IPS DF 6.9 (cell line): ENCODE measurements around the gene SLX4IP.

ENCODE experiments used
- DNase-seq: peaks from one replicate; pipeline ENCODE4 v3.0.0-alpha.2; 2013; ENCODE audit warnings: low read depth, low spot score
- H3K27ac ChIP-seq: one replicate; pipeline ENCODE4 v1.5.1; 2013; ENCODE audit warnings: low read length, control low read depth
- H3K27me3 ChIP-seq: 2 replicates; pipeline ENCODE4 v1.6.1; 2013; ENCODE audit warnings: mild to moderate bottlenecking, low read length; ENCODE audit not compliant: control insufficient read depth, insufficient read depth
- H3K36me3 ChIP-seq: 2 replicates; pipeline ENCODE4 v1.6.1; 2013; ENCODE audit warnings: low read length; ENCODE audit not compliant: control insufficient read depth, insufficient read depth
- H3K4me1 ChIP-seq: 2 replicates; pipeline ENCODE4 v1.6.1; 2013; ENCODE audit warnings: low read length; ENCODE audit not compliant: control insufficient read depth, insufficient read depth
- H3K4me3 ChIP-seq: 2 replicates; pipeline ENCODE4 v1.5.1; 2013; ENCODE audit warnings: mild to moderate bottlenecking, low read length
- H3K9me3 ChIP-seq: 2 replicates; pipeline ENCODE4 v1.6.1; 2013; ENCODE audit warnings: low read length, inconsistent platforms; ENCODE audit not compliant: control insufficient read depth, insufficient read depth
- WGBS: extraction: QIAGEN DNeasy Blood & Tissue Kit; methylation state at CpG from one replicate; pipeline ENCODE4 v1.1.7; 2013; ENCODE audit warnings: mixed read lengths, missing lambda C conversion rate; ENCODE audit not compliant: insufficient read length, insufficient coverage; 5-methylcytosine and 5-hydroxymethylcytosine counted together

SLX4IP gene

GRCh38 chr20:10568032-10568431, 132.9 kb downstream of the SLX4IP start:
- H3K4me1 ChIP-seq = no peaks in the 10 kb centered on the region; the same call in 1 of the 2 replicates
- H3K27me3 ChIP-seq = no peaks in the 10 kb centered on the region
- no peak for DNase-seq
- no peaks in the 10 kb centered on the region for H3K9me3 ChIP-seq
- H3K4me3 ChIP-seq = no peak overlapping the region
- H3K36me3 ChIP-seq = no peaks in the 10 kb centered on the region
- no CpG with 5 or more reads among the region's 3 CpGs for WGBS
- no peak overlapping the region for H3K27ac ChIP-seq

GRCh38 chr20:10571313-10571815, 136.3 kb downstream of the SLX4IP start:
- WGBS = no CpG with 5 or more reads among the region's 1 CpG
- no peaks in the 10 kb centered on the region for H3K36me3 ChIP-seq
- H3K27me3 ChIP-seq = no peaks in the 10 kb centered on the region
- no peaks in the 10 kb centered on the region; the same call in 1 of the 2 replicates for H3K4me1 ChIP-seq
- H3K27ac ChIP-seq = no peak overlapping the region
- H3K9me3 ChIP-seq = no peaks in the 10 kb centered on the region
- DNase-seq = no peak
- H3K4me3 ChIP-seq = no peak overlapping the region

GRCh38 chr20:10572853-10573252, 137.7 kb downstream of the SLX4IP start:
- H3K9me3 ChIP-seq = no peaks in the 10 kb centered on the region
- H3K4me1 ChIP-seq = no peaks in the 10 kb centered on the region; the same call in 1 of the 2 replicates
- WGBS = no CpG with 5 or more reads among the region's 8 CpGs
- DNase-seq = no peak
- H3K27me3 ChIP-seq = no peaks in the 10 kb centered on the region
- no peak overlapping the region for H3K4me3 ChIP-seq
- no peaks in the 10 kb centered on the region for H3K36me3 ChIP-seq
- no peak overlapping the region for H3K27ac ChIP-seq

- no peaks in the 10 kb centered on the region for H3K9me3 ChIP-seq
- no peak overlapping the region for H3K27ac ChIP-seq
- H3K4me3 ChIP-seq = no peak overlapping the region
- no peaks in the 10 kb centered on the region for H3K27me3 ChIP-seq
- H3K36me3 ChIP-seq = no peaks in the 10 kb centered on the region
- WGBS = no CpG with 5 or more reads among the region's 2 CpGs
- no peak for DNase-seq
- H3K4me1 ChIP-seq = no peaks in the 10 kb centered on the region; the same call in 1 of the 2 replicates
Measured at GRCh38 chr20:10573273-10573950, 138.3 kb downstream of the SLX4IP start.

GRCh38 chr20:10573951-10574339, 138.8 kb downstream of the SLX4IP start:
- Histone ChIP-seq H3K36me3 (no peaks in the 10 kb centered on the region), H3K27ac (no peak overlapping the region), H3K27me3 (no peaks in the 10 kb centered on the region), H3K4me3 (no peak overlapping the region), H3K9me3 (no peaks in the 10 kb centered on the region), H3K4me1 (no peaks in the 10 kb centered on the region; the same call in 1 of the 2 replicates)
- WGBS = no CpG with 5 or more reads among the region's 1 CpG
- no peak for DNase-seq

- Histone ChIP-seq H3K9me3 (no peaks in the 10 kb centered on the region), H3K4me3 (no peak overlapping the region), H3K27ac (no peak overlapping the region), H3K4me1 (no peaks in the 10 kb centered on the region), H3K27me3 (no peaks in the 10 kb centered on the region), H3K36me3 (no peaks in the 10 kb centered on the region)
- no CpG with 5 or more reads among the region's 3 CpGs for WGBS
- DNase-seq = no peak
Measured at GRCh38 chr20:10576411-10577090, 141.4 kb downstream of the SLX4IP start.

- no peaks in the 10 kb centered on the region for H3K9me3 ChIP-seq
- no peaks in the 10 kb centered on the region for H3K36me3 ChIP-seq
- no peak overlapping the region for H3K27ac ChIP-seq
- no peak for DNase-seq
- H3K4me3 ChIP-seq = no peak overlapping the region
- H3K27me3 ChIP-seq = no peaks in the 10 kb centered on the region
- H3K4me1 ChIP-seq = no peaks in the 10 kb centered on the region
- no CpG with 5 or more reads among the region's 3 CpGs for WGBS
Measured at GRCh38 chr20:10577648-10578047, 142.5 kb downstream of the SLX4IP start.

GRCh38 chr20:10578607-10579006, 143.5 kb downstream of the SLX4IP start:
- no peaks in the 10 kb centered on the region for H3K36me3 ChIP-seq
- H3K27ac ChIP-seq = no peak overlapping the region
- H3K4me3 ChIP-seq = no peak overlapping the region
- H3K4me1 ChIP-seq = no peaks in the 10 kb centered on the region
- DNase-seq = no peak
- H3K27me3 ChIP-seq = no peaks in the 10 kb centered on the region
- no CpG with 5 or more reads among the region's 2 CpGs for WGBS
- no peaks in the 10 kb centered on the region for H3K9me3 ChIP-seq

GRCh38 chr20:10579942-10580341, 144.8 kb downstream of the SLX4IP start:
- no peaks in the 10 kb centered on the region for H3K27me3 ChIP-seq
- no peak overlapping the region for H3K4me3 ChIP-seq
- H3K27ac ChIP-seq = no peak overlapping the region
- no peaks in the 10 kb centered on the region for H3K4me1 ChIP-seq
- no CpG with 5 or more reads among the region's 1 CpG for WGBS
- H3K9me3 ChIP-seq = no peaks in the 10 kb centered on the region
- no peak for DNase-seq
- H3K36me3 ChIP-seq = no peaks in the 10 kb centered on the region

GRCh38 chr20:10580700-10581099, 145.6 kb downstream of the SLX4IP start:
- no peaks in the 10 kb centered on the region for H3K4me1 ChIP-seq
- DNase-seq = no peak
- no CpG with 5 or more reads among the region's 2 CpGs for WGBS
- no peak overlapping the region for H3K27ac ChIP-seq
- H3K9me3 ChIP-seq = no peaks in the 10 kb centered on the region
- no peaks in the 10 kb centered on the region for H3K27me3 ChIP-seq
- H3K4me3 ChIP-seq = no peak overlapping the region
- no peaks in the 10 kb centered on the region for H3K36me3 ChIP-seq
